Esophagus squamous epithelium (tissue), 4 donors: ENCODE results near the gene SH3GL2.

Source experiments
- CTCF ChIP-seq, 6 experiments: fragments of 450-650 bp in 4 of 6; fragments of 200-600 bp in 2 of 6; sonication (generic) in 2 of 6; IDR thresholded peaks; one replicate each; pipeline ENCODE4 v1.5.1; 2016 to 2019; ENCODE audit warnings: antibody characterized with exemption in 6 of 6, mild to moderate bottlenecking in 4 of 6, moderate library complexity in 4 of 6
- POLR2A ChIP-seq, 4 donors: fragments of 450-650 bp; IDR thresholded peaks; one replicate each; pipeline ENCODE4 v1.6.1; 2017; ENCODE audit warnings: antibody characterized with exemption in 4 of 4, mild to moderate bottlenecking in 4 of 4, moderate library complexity in 3 of 4

GRCh38 chr9:17802249-17802857 lies 223.5 kb downstream of the SH3GL2 start:
- TF ChIP-seq CTCF (IDR thresholded peaks at IDR 0.05) (peak in 1 of 6 experiments; percentile 41), POLR2A (IDR thresholded peaks at IDR 0.05) (no peak)
